ENCODE results near the gene LIX1L.
"Not testable (repeated sequence)": the region's sequence is repeated elsewhere in the genome, so short reads cannot be mapped to it uniquely, and the experiment has no call there.

GRCh38 chr1:145920297-145920696 lies 37.5 kb downstream of the LIX1L start:
- TF ChIP-seq POLR2AphosphoS5 (IDR thresholded peaks at IDR 0.05; ENCODE audit: borderline replicate concordance, low read depth, low read length); EZH2 (IDR thresholded peaks at IDR 0.05): not testable (repeated sequence)

Measured in SK-N-MC (cell line).